ENCODE results near the gene GTSE1. TPM values are rescaled to one million over a fixed set of nuclear protein-coding genes. Genes with fewer than 3 reads are reported as not detected.

GTSE1 gene
- total RNA-seq, 2 donors from 2014 or later, result 2.2 to 7.9 TPM

- intact Hi-C loops (cut with DNase I, micrococcal nuclease), result no loop called here
- no peak for ATAC-seq
Observed at GRCh38 chr22:46346680-46347405, 50.2 kb downstream of the GTSE1 start.

DNA sequence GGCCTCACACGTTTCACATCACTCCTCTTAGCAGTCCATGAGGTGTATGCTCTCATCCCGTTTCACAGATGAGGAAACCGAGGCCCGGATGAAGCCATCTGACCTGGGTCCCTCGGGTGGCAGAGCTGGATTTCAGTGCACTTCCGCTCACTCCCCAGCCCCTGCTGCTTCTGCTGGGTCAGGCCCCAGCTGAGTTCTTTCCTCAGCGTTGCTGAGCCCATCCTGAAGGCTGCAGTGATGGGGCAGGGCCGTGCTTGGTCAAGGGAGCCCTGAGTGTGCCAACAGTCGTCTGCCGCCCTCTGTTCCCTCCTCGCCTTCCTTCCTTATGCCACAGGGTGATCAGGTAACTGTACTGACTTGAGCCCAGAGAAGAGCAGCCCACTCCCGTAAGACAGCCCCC is 51.0 kb downstream of the GTSE1 start:
- DNase-seq (no peak), ATAC-seq (no peak)
- intact Hi-C loops (cut with DNase I, micrococcal nuclease), result no loop called here

More at GRCh38 chr22:46346680-46347405, 50.2 kb downstream of the GTSE1 start:
- no peak for DNase-seq

GRCh38 chr22:46348099-46348695 is 51.5 kb downstream of the GTSE1 start:
- ATAC-seq, result no peak
- DNase-seq, result no peak
- intact Hi-C loops (cut with DNase I, micrococcal nuclease), result no loop called here

DNA sequence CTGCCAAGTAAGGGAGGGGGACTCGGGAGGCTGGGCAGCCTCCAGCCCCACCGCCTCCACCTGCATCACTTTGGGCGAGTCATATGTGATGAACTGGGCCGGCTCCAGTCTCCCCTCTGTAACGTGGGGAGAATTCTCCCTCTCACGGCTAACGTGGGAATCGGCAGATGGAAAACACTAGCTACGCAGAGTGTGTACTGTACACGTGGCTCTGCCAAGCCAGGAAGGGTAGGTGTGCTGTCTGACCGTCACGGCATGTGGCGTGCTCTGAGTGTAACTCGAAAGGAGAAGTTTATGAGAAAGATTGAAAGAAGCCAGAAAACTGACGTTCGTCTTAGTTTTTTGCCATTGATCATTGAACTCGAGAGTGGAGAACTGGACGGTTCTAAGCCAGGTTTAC is 52.6 kb downstream of the GTSE1 start:
- intact Hi-C loops (cut with DNase I, micrococcal nuclease), result no loop called here
- ATAC-seq, result no peak
- no peak for DNase-seq

GRCh38 chr22:46349681-46350080 is 53.0 kb downstream of the GTSE1 start:
- intact Hi-C loops (cut with DNase I, micrococcal nuclease), result no loop called here
- DNase-seq, result no peak
- ATAC-seq, result no peak

GRCh38 chr22:46350121-46350520 is 53.5 kb downstream of the GTSE1 start:
- intact Hi-C loops (cut with DNase I, micrococcal nuclease), result no loop called here
- DNase-seq (no peak), ATAC-seq (no peak)

DNA sequence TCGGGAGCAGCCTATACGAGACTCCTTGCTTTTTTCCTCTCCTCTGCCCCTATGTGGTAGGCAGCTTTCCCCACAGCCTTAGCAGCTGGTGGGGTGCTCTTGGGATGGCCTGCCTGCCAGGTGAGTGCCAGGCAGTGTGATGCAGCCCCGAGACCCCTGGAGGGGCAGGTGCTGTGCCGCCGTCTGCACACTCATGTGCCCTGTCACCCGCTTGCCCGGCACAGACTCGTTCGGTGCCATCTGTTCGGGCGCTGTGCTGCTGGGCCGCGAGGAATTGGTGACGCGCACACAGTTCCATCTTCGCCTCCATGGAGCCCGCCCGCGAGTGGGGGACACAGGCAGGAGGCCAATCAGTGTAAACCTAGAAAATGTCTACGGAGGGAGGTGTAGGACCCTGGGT is 54.0 kb downstream of the GTSE1 start:
- DNase-seq (no peak), ATAC-seq (no peak)
- intact Hi-C loops (cut with DNase I, micrococcal nuclease), result no loop called here

DNA sequence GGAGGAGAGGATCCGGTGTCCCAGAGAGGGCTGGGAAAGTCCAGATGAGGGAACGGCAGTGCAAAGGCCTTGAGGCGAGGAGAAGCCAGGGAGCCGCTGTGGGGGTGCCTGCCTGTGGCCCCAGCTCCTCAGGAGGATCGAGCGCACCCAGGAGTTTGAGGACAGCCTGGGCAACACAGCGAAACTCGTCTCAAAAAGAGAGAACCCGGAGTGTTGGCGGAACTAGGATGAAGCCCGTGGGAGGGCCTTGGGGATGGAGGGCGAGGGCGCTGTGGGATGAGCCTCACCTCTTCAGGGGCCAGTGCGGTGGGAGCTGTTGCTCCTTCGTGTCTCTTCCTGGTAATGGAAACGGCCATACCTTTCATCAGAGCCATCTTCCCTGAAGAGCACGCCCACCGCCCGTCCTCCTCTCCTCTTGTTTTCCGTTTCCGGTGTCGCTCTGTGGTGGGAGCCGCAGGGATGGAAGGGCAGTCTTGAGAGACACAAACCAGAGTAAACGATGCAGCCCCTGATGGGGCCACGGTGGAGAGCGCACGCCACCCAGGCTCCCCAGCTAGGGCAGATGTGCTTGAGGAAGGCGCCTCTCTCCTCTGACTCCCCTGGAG is 54.6 kb downstream of the GTSE1 start:
- no peak for ATAC-seq
- DNase-seq, result no peak
- intact Hi-C loops (cut with DNase I, micrococcal nuclease), result no loop called here

GRCh38 chr22:46351767-46352166 is 55.1 kb downstream of the GTSE1 start:
- DNase-seq (no peak), ATAC-seq (no peak)
- intact Hi-C loops (cut with DNase I, micrococcal nuclease), result no loop called here

DNA sequence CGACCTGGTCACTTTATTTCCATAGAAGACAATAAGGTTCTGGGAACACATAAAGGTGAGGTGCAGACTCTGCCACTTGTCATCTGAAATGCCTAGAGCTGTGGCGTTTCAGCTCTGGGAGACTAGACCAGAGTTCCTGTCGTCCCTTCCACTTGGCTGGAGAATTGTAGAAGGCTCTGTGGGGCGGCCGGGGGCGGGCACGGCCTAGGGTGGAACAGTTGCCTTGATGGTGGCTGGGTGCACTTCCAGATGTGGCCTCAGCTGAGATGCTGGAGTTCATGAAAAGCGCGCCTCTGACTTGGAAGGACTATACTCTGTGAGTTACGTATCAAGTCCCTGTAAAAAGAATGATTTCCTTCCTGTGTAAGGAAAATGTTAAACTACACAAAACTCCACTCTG is 55.6 kb downstream of the GTSE1 start:
- intact Hi-C loops (cut with DNase I, micrococcal nuclease), result no loop called here
- no peak for ATAC-seq
- DNase-seq, result no peak

DNA sequence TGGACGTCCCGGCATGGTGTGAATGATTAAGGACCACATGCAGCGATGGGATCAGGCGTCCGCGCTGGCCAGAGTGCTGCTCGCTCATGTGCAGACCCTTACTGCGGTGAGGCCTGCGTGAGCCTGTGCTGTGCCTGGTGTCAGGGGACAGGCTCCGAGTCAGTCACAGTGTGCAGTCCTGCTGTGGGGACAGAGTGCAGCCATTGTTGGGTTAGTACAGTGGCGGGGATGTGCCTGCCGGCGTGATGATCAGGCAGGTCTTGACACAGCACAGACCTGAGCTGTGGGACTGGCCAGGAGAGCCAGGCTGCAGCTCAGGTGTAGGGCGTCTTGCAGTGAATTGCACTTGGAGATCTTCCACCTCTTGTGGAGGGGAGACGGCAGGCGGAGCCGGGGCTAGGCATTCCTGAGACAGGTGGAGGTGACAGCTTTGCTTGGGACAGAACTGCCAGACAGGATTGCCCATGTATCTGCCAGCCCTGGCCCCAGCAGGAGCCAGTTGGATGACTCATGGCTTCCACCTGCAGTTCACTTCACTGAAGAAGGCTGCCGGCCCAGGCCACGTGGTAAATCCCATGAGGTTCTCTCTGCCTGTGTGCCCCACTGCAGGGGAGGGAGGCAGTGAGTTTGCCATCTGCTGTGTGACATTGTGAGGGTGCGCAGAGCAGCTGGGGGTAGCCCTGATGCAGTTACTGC is 56.2 kb downstream of the GTSE1 start:
- ATAC-seq (no peak), DNase-seq (no peak)
- intact Hi-C loops (cut with DNase I, micrococcal nuclease), result no loop called here

GRCh38 chr22:46353483-46354105 is 56.9 kb downstream of the GTSE1 start:
- no peak for DNase-seq
- intact Hi-C loops (cut with DNase I, micrococcal nuclease), result no loop called here
- no peak for ATAC-seq

- no peak for ATAC-seq
- intact Hi-C loops (cut with DNase I, micrococcal nuclease), result no loop called here
- no peak for DNase-seq
Observed at GRCh38 chr22:46354176-46354992, 57.7 kb downstream of the GTSE1 start.

GRCh38 chr22:46354993-46355305 is 58.3 kb downstream of the GTSE1 start:
- no peak for DNase-seq
- intact Hi-C loops (cut with DNase I, micrococcal nuclease), result no loop called here
- ATAC-seq, result no peak

- DNase-seq (peak in 1 of 2 donors; percentile 82), ATAC-seq (peak; percentile 67)
- intact Hi-C loops (cut with DNase I, micrococcal nuclease), result no loop called here
Observed at GRCh38 chr22:46355369-46355995, 58.8 kb downstream of the GTSE1 start.

DNA sequence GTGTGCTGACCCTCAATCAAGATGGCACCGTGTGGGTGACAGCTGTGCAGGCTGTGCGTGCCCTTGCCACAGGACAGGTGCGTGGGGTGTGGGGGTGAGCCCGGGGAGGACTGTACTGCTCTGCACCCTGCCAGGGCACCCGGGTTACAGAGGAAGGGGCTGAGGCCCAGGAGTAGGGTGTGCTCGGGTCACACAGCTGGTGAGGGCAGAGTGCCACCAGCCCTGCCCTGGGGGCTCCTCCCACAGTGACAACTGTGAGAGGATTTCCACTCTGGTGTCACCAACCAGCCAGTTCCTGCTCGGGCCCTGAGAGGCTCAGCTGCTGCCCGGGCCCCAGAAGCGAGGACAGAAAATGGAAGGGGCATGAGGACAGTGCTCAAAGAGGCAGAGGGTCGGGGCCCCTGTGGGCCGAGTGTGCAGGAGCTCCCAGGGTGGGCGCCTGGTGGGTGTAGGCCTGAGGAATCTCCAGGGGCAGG is 59.4 kb downstream of the GTSE1 start:
- DNase-seq (no peak), ATAC-seq (no peak)
- intact Hi-C loops (cut with DNase I, micrococcal nuclease), result no loop called here

- DNase-seq, result no peak
- intact Hi-C loops (cut with DNase I, micrococcal nuclease), result no loop called here
Observed at GRCh38 chr22:46356496-46357480, 60.1 kb downstream of the GTSE1 start.

More at GRCh38 chr22:46356496-46357480, 60.1 kb downstream of the GTSE1 start:
- ATAC-seq, result no peak

All from left colon (tissue), 2 donors.